Effector CD8-positive, alpha-beta T cell (primary cell): ENCODE results near the gene IFI6.
"Not testable (repeated sequence)": the region's sequence is repeated elsewhere in the genome, so short reads cannot be mapped to it uniquely, and the experiment has no call there.

Experiments used
- DNase-seq: peaks from one replicate; lab custom pipeline; 2025; lab: John Stamatoyannopoulos, UW

IFI6 gene

GRCh38 chr1:27628712-27629111 lies 43.3 kb downstream of the IFI6 start:
- no peak for DNase-seq

GRCh38 chr1:27627733-27628132 lies 44.3 kb downstream of the IFI6 start:
- not testable (repeated sequence) for DNase-seq

- no peak for DNase-seq
Observed at GRCh38 chr1:27627061-27627460, 44.9 kb downstream of the IFI6 start.

- no peak for DNase-seq
Observed at GRCh38 chr1:27626031-27626935, 45.7 kb downstream of the IFI6 start.

- no peak for DNase-seq
Observed at GRCh38 chr1:27624467-27625178, 47.4 kb downstream of the IFI6 start.

- DNase-seq: no peak
Observed at GRCh38 chr1:27623327-27624212, 48.4 kb downstream of the IFI6 start.

GRCh38 chr1:27622828-27623227 lies 49.2 kb downstream of the IFI6 start:
- DNase-seq: no peak

- no peak for DNase-seq
Observed at GRCh38 chr1:27621051-27621920, 50.7 kb downstream of the IFI6 start.

GRCh38 chr1:27619782-27620438 lies 52.1 kb downstream of the IFI6 start:
- not testable (repeated sequence) for DNase-seq

GRCh38 chr1:27618341-27619082 lies 53.5 kb downstream of the IFI6 start:
- no peak for DNase-seq

GRCh38 chr1:27617420-27617819 lies 54.6 kb downstream of the IFI6 start:
- no peak for DNase-seq

GRCh38 chr1:27616441-27616840 lies 55.6 kb downstream of the IFI6 start:
- no peak for DNase-seq
